Measurements from ENCODE around the gene CRHR1. TPM values are rescaled to one million over a fixed set of nuclear protein-coding genes. Genes with fewer than 3 reads are reported as not detected.

The CRHR1 gene
- total and polyA plus RNA-seq, 2 of the 4 experiments (the other 2 are of a cell fraction), result not detected

DNA sequence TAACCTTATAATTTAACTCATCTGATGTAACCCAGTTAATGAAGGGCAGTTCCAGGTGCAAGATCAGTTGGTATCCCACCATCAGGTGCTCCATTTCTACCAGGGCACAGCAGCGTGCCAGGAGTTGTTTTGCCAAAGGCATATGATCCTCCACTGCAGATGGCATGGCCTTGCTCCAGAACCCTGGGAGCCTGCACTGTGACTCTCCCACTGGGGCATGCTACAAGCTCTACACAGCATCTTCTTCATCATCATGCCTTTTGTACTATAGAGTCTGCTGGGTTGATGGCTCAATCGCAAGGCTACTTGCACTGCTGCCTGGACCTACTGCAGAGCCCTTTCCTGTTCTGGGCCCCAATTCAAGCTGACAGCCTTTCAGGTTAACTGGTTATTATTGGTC lies 98.9 kb downstream of the CRHR1 start:
- Histone ChIP-seq H3K4me3 (ENCODE audit: insufficient read depth, low read depth, low read length) (no peak overlapping the region), H3K56ac (ENCODE audit: extremely low read depth, insufficient read depth, low read length) (no peak overlapping the region), H3K4me2 (ENCODE audit: low read depth, low read length) (no peak overlapping the region), H3K27ac (ENCODE audit: insufficient read depth, low read length) (no peak overlapping the region), H2AK5ac (ENCODE audit: low read depth, low read length) (no peak overlapping the region), H2BK15ac (ENCODE audit: low read depth, low read length) (no peak overlapping the region), H2BK120ac (ENCODE audit: low read depth, low read length) (no peak overlapping the region), H3K9ac (ENCODE audit: low read depth, low read length) (no peak overlapping the region), H4K20me1 (ENCODE audit: insufficient read depth, low read length) (no peaks in the 10 kb centered on the region), H3K18ac (ENCODE audit: low read depth, low read length) (no peak overlapping the region), H2BK20ac (ENCODE audit: low read depth, low read length) (no peak overlapping the region), H3K36me3 (ENCODE audit: control insufficient read depth, insufficient read depth, low read length) (no peaks in the 10 kb centered on the region), H4K91ac (ENCODE audit: insufficient read depth, low read depth, low read length) (no peak overlapping the region), H3K4me1 (ENCODE audit: control insufficient read depth, insufficient read depth, low read length) (no peaks in the 10 kb centered on the region), H3K14ac (replicated peaks; ENCODE audit: low read depth, low read length) (no peak overlapping the region), H3K27me3 (ENCODE audit: control insufficient read depth, insufficient read depth, low read length) (no peaks in the 10 kb centered on the region; the same call in 1 of the 2 replicates), H3K79me1 (ENCODE audit: low read depth in 1 of 2, low read length in 2 of 2) (no peaks in the 10 kb centered on the region), H4K5ac (ENCODE audit: low read depth, low read length) (no peak overlapping the region), H3K9me3 (ENCODE audit: control insufficient read depth, insufficient read depth, low read length) (no peaks in the 10 kb centered on the region), H2BK5ac (ENCODE audit: low read depth, low read length, poor library complexity, severe bottlenecking) (no peak overlapping the region), H2AFZ (replicated peaks; ENCODE audit: low read length, poor library complexity) (no peak overlapping the region), H3K23ac (ENCODE audit: low read depth, low read length) (no peak overlapping the region), H3K4ac (ENCODE audit: low read depth, low read length) (no peak overlapping the region), H3K9me1 (ENCODE audit: insufficient read depth, low read length) (0 out of 2 replicates have a peak, but pooled peaks cover 2% of the 10 kb centered on the region), H4K8ac (ENCODE audit: low read depth in 2 of 2, low read length in 2 of 2) (no peak overlapping the region), H2AK9ac (replicated peaks; ENCODE audit: low read depth, low read length, poor library complexity) (no peak overlapping the region)
- in situ Hi-C loops (cut with MboI; ENCODE audit: low sequenced_read_pairs), result no loop called here
- intact Hi-C loops (cut with micrococcal nuclease), result no loop called here
- no peak for ATAC-seq (ENCODE audit: low read depth)
- dilution Hi-C loops (cut with HindIII; ENCODE audit: low sequenced_read_pairs, unreplicated experiment), result no loop called here
- 33% methylated on average over 1 of the region's 2 CpGs; no CpG with 5 or more reads in 1 of the 2 experiments for WGBS, 2 experiments (ENCODE audit: extremely low coverage in 2 of 2, insufficient read length in 1 of 2)
- CTCF ChIA-PET, result no interaction called here
- no TSS peak for BruUV-seq (replicated peaks)
- DNase-seq, result no peak
- POLR2A ChIA-PET (ENCODE audit: unreplicated experiment), result no interaction called here
- TF ChIP-seq RAD21 (IDR thresholded peaks at IDR 0.05; ENCODE audit: low read length) (no peak), POLR2A (IDR thresholded peaks at IDR 0.05; ENCODE audit: low read depth, low read length) (no peak), MAFK (IDR thresholded peaks at IDR 0.05; ENCODE audit: low read depth, low read length) (no peak), NFE2L2 (IDR thresholded peaks at IDR 0.05; ENCODE audit: low read depth, low read length) (no peak), MXI1 (IDR thresholded peaks at IDR 0.05; ENCODE audit: borderline replicate concordance, low read depth, low read length) (no peak), ELK1 (IDR thresholded peaks at IDR 0.05; ENCODE audit: borderline replicate concordance, low read depth, low read length) (no peak), FOS (IDR thresholded peaks at IDR 0.05; ENCODE audit: low read depth, low read length) (no peak), CHD1 (IDR thresholded peaks at IDR 0.05; ENCODE audit: low read depth, low read length) (no peak), RCOR1 (IDR thresholded peaks at IDR 0.05; ENCODE audit: insufficient replicate concordance, low read length) (no peak), MAZ (IDR thresholded peaks at IDR 0.05; ENCODE audit: borderline replicate concordance, low read depth, low read length) (no peak), RFX5 (IDR thresholded peaks at IDR 0.05; ENCODE audit: low read depth, low read length) (no peak), SMC3 (IDR thresholded peaks at IDR 0.05; ENCODE audit: low read depth, low read length) (no peak), BHLHE40 (IDR thresholded peaks at IDR 0.05; ENCODE audit: low read depth, low read length) (no peak), CTCF (conservative IDR thresholded peaks at IDR 0.05; ENCODE audit: low read depth, low read length) (no peak), CEBPB (IDR thresholded peaks at IDR 0.05; ENCODE audit: low read depth, low read length) (no peak)
- TF ChIP-seq, protein P1, sequence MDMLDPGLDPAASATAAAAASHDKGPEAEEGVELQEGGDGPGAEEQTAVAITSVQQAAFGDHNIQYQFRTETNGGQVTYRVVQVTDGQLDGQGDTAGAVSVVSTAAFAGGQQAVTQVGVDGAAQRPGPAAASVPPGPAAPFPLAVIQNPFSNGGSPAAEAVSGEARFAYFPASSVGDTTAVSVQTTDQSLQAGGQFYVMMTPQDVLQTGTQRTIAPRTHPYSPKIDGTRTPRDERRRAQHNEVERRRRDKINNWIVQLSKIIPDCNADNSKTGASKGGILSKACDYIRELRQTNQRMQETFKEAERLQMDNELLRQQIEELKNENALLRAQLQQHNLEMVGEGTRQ (IDR thresholded peaks at IDR 0.05; ENCODE audit: low read depth, low read length), result no peak
